PC-9 (cell line): ENCODE data around the gene RNF180. TPM values are rescaled to one million over a fixed set of nuclear protein-coding genes. Genes with fewer than 3 reads are reported as not detected.

Experiments
- BruUV-seq: library from RNA; stranded (reverse); fragments of 400-500 nt; replicated peaks from 2 replicates; lab custom pipeline; 2021; lab: Mats Ljungman, UMichigan
- CTCF ChIA-PET: fragments of 300-600 bp; sonication (Branson Sonifier 250); formaldehyde crosslinking; loops from one replicate; lab custom pipeline; 2022; ENCODE audit warnings: antibody characterized with exemption; lab: Charles Lee
- POLR2A ChIA-PET: fragments of 300-600 bp; sonication (Branson Sonifier 250); formaldehyde crosslinking; loops from one replicate; lab custom pipeline; 2022; ENCODE audit warnings: antibody characterized with exemption; ENCODE audit not compliant: unreplicated experiment; lab: Charles Lee
- DNase-seq, 2 experiments: peaks; one replicate each; pipeline versions ENCODE4 v3.0.0 to v3.0.0-alpha.2; 2015 to 2022; ENCODE audit warnings: mixed read lengths in 1 of 2
- H2AFZ ChIP-seq: fragments of 200-600 bp; sonication (generic); 2 replicates; pipeline ENCODE4 v1.8.1; 2017; ENCODE audit warnings: antibody characterized with exemption
- H3F3A ChIP-seq: fragments of 200-600 bp; sonication (generic); 2 replicates; pipeline ENCODE4 v1.8.1; 2017; ENCODE audit warnings: antibody characterized with exemption, mild to moderate bottlenecking, low read depth; ENCODE audit not compliant: insufficient read depth
- H3K27ac ChIP-seq: fragments of 200-600 bp; sonication (generic); 2 replicates; pipeline ENCODE4 v1.6.1; 2016; ENCODE audit warnings: mixed run types
- H3K27me3 ChIP-seq: fragments of 200-600 bp; sonication (generic); 2 replicates; pipeline ENCODE4 v1.6.1; 2016; ENCODE audit warnings: low read depth, mixed run types; ENCODE audit not compliant: insufficient read depth
- H3K36me3 ChIP-seq: fragments of 200-600 bp; sonication (generic); 2 replicates; pipeline ENCODE4 v1.6.1; 2016; ENCODE audit warnings: low read depth, mixed run types
- H3K4me1 ChIP-seq: fragments of 200-600 bp; sonication (generic); replicated peaks from 2 replicates; pipeline ENCODE4 v1.6.1; 2016; ENCODE audit warnings: mixed run types; ENCODE audit not compliant: insufficient read depth
- H3K4me2 ChIP-seq: fragments of 200-600 bp; sonication (generic); 2 replicates; pipeline ENCODE4 v1.6.1; 2017; ENCODE audit warnings: mixed run types
- H3K4me3 ChIP-seq: fragments of 200-600 bp; sonication (generic); 2 replicates; pipeline ENCODE4 v1.6.1; 2016; ENCODE audit warnings: mixed run types
- H3K79me2 ChIP-seq: fragments of 200-600 bp; sonication (generic); 2 replicates; pipeline ENCODE4 v1.6.1; 2017; ENCODE audit warnings: low read depth, mixed run types
- H3K9me2 ChIP-seq: fragments of 200-600 bp; sonication (generic); 2 replicates; pipeline ENCODE4 v1.8.1; 2017; ENCODE audit warnings: mild to moderate bottlenecking; ENCODE audit not compliant: insufficient read depth
- H3K9me3 ChIP-seq: fragments of 200-600 bp; sonication (generic); 2 replicates; pipeline ENCODE4 v1.8.1; 2016; ENCODE audit warnings: low read depth; ENCODE audit not compliant: insufficient read depth
- H4K20me1 ChIP-seq: fragments of 200-600 bp; sonication (generic); 2 replicates; pipeline ENCODE4 v1.8.1; 2017; ENCODE audit not compliant: insufficient read depth
- EZH2 ChIP-seq: fragments of 200-600 bp; sonication (generic); IDR thresholded peaks from 2 replicates; pipeline ENCODE4 v1.8.0; 2017; ENCODE audit warnings: antibody characterized with exemption, low read depth
- intact Hi-C: fragments of 100-400 bp; cut with micrococcal nuclease; formaldehyde crosslinking; loops from one replicate; pipeline ENCODE4 v1.10.0; 2022; ENCODE audit not compliant: unreplicated experiment
- total RNA-seq: library from RNA; stranded (reverse); gene quantifications from 2 replicates; pipeline ENCODE4 v1.2.3, GENCODE V29; 2021
- TF ChIP-seq, protein P1 (sequence below): fragments of 200-600 bp; sonication (generic); conservative IDR thresholded peaks from 2 replicates; pipeline ENCODE4 v1.6.1; 2017; ENCODE audit warnings: mixed run types, antibody characterized with exemption, mild to moderate bottlenecking, moderate library complexity

RNF180 gene
- total RNA-seq, 1 experiment from 2014 or later = not detected

DNA sequence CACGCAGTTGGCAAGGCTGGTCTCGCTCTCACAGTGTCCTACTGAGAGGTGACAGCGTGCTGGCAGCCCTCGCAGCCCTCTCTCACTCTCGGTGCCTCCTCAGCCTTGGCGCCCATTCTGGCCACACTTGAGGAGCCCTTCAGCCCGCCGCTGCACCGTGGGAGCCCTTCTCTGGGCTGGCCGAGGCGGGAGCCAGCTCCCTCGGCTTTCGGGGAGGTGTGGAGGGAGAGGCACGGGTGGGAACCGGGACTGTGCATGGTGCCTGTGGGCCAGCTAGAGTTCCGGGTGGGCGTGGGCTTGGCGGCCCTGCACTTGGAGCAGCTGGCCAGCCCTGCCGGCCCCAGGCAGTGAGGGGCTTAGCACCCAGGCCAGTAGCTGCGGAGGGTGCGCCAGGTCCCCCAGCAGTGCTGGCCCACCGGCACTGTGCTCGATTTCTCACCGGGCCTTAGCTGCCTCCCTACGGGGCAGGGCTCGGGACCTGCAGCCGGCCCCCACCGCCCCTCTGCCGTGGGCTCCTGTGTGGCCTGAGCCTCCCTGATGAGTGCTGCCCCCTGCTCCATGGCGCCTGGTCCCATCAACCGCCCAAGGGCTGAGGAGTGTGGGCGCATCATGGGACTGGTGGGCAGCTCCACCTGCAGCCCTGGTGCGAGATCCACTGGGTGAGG lies 15.7 kb upstream of the RNF180 start:
- DNase-seq = no peak
- H3K4me2 ChIP-seq = no peak overlapping the region
- no peaks in the 10 kb centered on the region for H3K36me3 ChIP-seq
- ChIA-PET CTCF (no interaction called here), POLR2A (no interaction called here)
- no peaks in the 10 kb centered on the region for H3K9me3 ChIP-seq
- H2AFZ ChIP-seq = no peak overlapping the region
- no peak overlapping the region for H3K27ac ChIP-seq
- no TSS peak for BruUV-seq
- H3F3A ChIP-seq = no peaks in the 10 kb centered on the region
- H3K9me2 ChIP-seq = no peaks in the 10 kb centered on the region
- H3K4me3 ChIP-seq = no peak overlapping the region
- H3K27me3 ChIP-seq = no peaks in the 10 kb centered on the region; the same call in 1 of the 2 replicates
- H3K79me2 ChIP-seq = no peaks in the 10 kb centered on the region
- TF ChIP-seq, protein P1, sequence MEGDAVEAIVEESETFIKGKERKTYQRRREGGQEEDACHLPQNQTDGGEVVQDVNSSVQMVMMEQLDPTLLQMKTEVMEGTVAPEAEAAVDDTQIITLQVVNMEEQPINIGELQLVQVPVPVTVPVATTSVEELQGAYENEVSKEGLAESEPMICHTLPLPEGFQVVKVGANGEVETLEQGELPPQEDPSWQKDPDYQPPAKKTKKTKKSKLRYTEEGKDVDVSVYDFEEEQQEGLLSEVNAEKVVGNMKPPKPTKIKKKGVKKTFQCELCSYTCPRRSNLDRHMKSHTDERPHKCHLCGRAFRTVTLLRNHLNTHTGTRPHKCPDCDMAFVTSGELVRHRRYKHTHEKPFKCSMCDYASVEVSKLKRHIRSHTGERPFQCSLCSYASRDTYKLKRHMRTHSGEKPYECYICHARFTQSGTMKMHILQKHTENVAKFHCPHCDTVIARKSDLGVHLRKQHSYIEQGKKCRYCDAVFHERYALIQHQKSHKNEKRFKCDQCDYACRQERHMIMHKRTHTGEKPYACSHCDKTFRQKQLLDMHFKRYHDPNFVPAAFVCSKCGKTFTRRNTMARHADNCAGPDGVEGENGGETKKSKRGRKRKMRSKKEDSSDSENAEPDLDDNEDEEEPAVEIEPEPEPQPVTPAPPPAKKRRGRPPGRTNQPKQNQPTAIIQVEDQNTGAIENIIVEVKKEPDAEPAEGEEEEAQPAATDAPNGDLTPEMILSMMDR = no peak
- no peak for TF ChIP-seq EZH2
- H4K20me1 ChIP-seq = no peaks in the 10 kb centered on the region
- no peaks in the 10 kb centered on the region for H3K4me1 ChIP-seq
- intact Hi-C loops = loop anchor here (5.0 kb wide), 3 partner anchors 57 to 632 kb away; no protein-coding TSS in a partner anchor

DNA sequence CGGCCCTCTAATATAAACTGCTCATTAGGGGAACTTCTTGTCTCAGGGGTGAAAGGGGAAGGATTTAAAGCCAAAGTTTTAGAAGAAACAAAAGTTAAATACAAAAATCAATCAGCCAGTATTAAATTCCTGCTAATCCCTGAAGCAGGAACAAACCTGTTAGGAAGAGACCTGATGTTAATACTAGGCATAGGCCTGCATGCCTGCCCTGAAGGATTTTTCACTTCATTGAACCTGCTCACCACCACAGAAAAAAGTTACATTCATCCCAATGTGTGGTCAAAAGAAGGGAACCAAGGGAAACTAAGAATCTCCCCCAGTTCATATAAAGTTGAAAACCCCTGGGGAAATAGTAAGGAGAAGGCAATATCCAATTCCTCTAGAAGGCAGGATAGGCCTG lies 9.4 kb upstream of the RNF180 start:
- no peaks in the 10 kb centered on the region for H3F3A ChIP-seq
- DNase-seq = no peak
- H2AFZ ChIP-seq = no peak overlapping the region
- no peaks in the 10 kb centered on the region for H3K4me1 ChIP-seq
- H3K27ac ChIP-seq = no peak overlapping the region
- no peaks in the 10 kb centered on the region; the same call in 1 of the 2 replicates for H3K27me3 ChIP-seq
- no peaks in the 10 kb centered on the region for H3K9me3 ChIP-seq
- no peaks in the 10 kb centered on the region for H4K20me1 ChIP-seq
- BruUV-seq = no TSS peak
- H3K4me3 ChIP-seq = no peak overlapping the region
- intact Hi-C loops = no loop called here
- H3K36me3 ChIP-seq = no peaks in the 10 kb centered on the region
- no peaks in the 10 kb centered on the region for H3K9me2 ChIP-seq
- ChIA-PET CTCF (no interaction called here), POLR2A (no interaction called here)
- H3K4me2 ChIP-seq = no peak overlapping the region
- TF ChIP-seq EZH2 = no peak
- TF ChIP-seq, protein P1 = no peak
- H3K79me2 ChIP-seq = no peaks in the 10 kb centered on the region

DNA sequence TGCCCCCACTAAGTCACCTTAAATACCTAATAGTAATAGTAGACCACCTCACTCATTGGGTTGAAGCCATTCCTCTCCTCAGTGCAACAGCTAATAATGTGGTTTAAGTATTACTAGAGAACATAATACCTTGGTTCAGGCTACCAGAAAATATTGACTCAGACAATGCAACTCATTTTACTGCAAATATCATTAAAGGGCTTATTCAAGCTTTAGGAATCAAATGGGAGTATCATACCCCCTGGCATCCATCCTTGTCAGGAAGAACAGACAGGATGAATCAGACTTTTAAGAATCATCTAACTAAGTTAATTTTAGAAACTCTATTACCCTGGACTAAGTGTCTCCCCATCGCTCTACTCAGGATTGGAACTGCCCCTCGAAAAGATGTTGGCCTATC lies 6.8 kb upstream of the RNF180 start:
- ChIA-PET POLR2A (no interaction called here), CTCF (no interaction called here)
- H3K36me3 ChIP-seq = no peaks in the 10 kb centered on the region
- TF ChIP-seq, protein P1 = no peak
- TF ChIP-seq EZH2 = no peak
- no peaks in the 10 kb centered on the region for H3F3A ChIP-seq
- no peaks in the 10 kb centered on the region for H3K27me3 ChIP-seq
- H3K4me1 ChIP-seq = no peaks in the 10 kb centered on the region
- no peaks in the 10 kb centered on the region for H4K20me1 ChIP-seq
- no peaks in the 10 kb centered on the region for H3K9me3 ChIP-seq
- intact Hi-C loops = no loop called here
- H3K9me2 ChIP-seq = no peaks in the 10 kb centered on the region
- no peak overlapping the region for H3K4me3 ChIP-seq
- no peak overlapping the region for H3K4me2 ChIP-seq
- BruUV-seq = no TSS peak
- no peaks in the 10 kb centered on the region for H3K79me2 ChIP-seq
- H2AFZ ChIP-seq = no peak overlapping the region
- H3K27ac ChIP-seq = no peak overlapping the region
- no peak for DNase-seq
